Panc1 (cell line): ENCODE data around the gene ARL15.

Experiments used
- CTCF ChIP-seq: fragments of 450-650 bp; IDR thresholded peaks from 2 replicates; pipeline ENCODE4 v1.5.1; 2017; ENCODE audit warnings: mild to moderate bottlenecking
- POLR2AphosphoS5 ChIP-seq: IDR thresholded peaks from 2 replicates; pipeline ENCODE4 v1.6.1; 2012; ENCODE audit warnings: mild to moderate bottlenecking, low read depth, low read length, moderate library complexity
- TF ChIP-seq, protein P1 (sequence below), 2 experiments: IDR thresholded peaks; 2 replicates each; pipeline ENCODE4 v1.6.1; 2011 to 2012; ENCODE audit warnings: low read depth in 2 of 2, control low read depth in 1 of 2, low read length in 1 of 2, mild to moderate bottlenecking in 1 of 2, moderate library complexity in 1 of 2; ENCODE audit not compliant: insufficient read depth in 1 of 2

- TF ChIP-seq, protein P1, sequence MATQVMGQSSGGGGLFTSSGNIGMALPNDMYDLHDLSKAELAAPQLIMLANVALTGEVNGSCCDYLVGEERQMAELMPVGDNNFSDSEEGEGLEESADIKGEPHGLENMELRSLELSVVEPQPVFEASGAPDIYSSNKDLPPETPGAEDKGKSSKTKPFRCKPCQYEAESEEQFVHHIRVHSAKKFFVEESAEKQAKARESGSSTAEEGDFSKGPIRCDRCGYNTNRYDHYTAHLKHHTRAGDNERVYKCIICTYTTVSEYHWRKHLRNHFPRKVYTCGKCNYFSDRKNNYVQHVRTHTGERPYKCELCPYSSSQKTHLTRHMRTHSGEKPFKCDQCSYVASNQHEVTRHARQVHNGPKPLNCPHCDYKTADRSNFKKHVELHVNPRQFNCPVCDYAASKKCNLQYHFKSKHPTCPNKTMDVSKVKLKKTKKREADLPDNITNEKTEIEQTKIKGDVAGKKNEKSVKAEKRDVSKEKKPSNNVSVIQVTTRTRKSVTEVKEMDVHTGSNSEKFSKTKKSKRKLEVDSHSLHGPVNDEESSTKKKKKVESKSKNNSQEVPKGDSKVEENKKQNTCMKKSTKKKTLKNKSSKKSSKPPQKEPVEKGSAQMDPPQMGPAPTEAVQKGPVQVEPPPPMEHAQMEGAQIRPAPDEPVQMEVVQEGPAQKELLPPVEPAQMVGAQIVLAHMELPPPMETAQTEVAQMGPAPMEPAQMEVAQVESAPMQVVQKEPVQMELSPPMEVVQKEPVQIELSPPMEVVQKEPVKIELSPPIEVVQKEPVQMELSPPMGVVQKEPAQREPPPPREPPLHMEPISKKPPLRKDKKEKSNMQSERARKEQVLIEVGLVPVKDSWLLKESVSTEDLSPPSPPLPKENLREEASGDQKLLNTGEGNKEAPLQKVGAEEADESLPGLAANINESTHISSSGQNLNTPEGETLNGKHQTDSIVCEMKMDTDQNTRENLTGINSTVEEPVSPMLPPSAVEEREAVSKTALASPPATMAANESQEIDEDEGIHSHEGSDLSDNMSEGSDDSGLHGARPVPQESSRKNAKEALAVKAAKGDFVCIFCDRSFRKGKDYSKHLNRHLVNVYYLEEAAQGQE (IDR thresholded peaks at IDR 0.05; ENCODE audit: insufficient read depth in 1 of 2, low read depth in 2 of 2, low read length in 1 of 2), result no peak
- TF ChIP-seq CTCF, result no peak
- TF ChIP-seq POLR2AphosphoS5, result no peak
Measured at GRCh38 chr5:54135042-54135441, 175.3 kb downstream of the ARL15 start.
